HEK293 (cell line): Measurements from ENCODE around the gene CBY1.

Source experiments
- GFI1B ChIP-seq: fragments of 450-650 bp; formaldehyde crosslinking; IDR thresholded peaks from 2 replicates; pipeline ENCODE4 v1.5.1; 2016; ENCODE audit warnings: missing biosample characterization, missing genetic modification characterization
- GLIS1 ChIP-seq: fragments of 450-650 bp; formaldehyde crosslinking; IDR thresholded peaks from 2 replicates; pipeline ENCODE4 v1.5.1; 2016; ENCODE audit warnings: missing biosample characterization, missing genetic modification characterization
- GLIS2 ChIP-seq: fragments of 450-650 bp; formaldehyde crosslinking; IDR thresholded peaks from 2 replicates; pipeline ENCODE4 v1.5.1; 2016; ENCODE audit warnings: missing biosample characterization, missing genetic modification characterization
- KLF9 ChIP-seq: fragments of 450-650 bp; formaldehyde crosslinking; IDR thresholded peaks from 2 replicates; pipeline ENCODE4 v1.5.1; 2016; ENCODE audit warnings: missing biosample characterization, missing genetic modification characterization, low read depth
- SP2 ChIP-seq: fragments of 450-650 bp; formaldehyde crosslinking; IDR thresholded peaks from 2 replicates; pipeline ENCODE4 v1.5.1; 2016; ENCODE audit warnings: missing biosample characterization, missing genetic modification characterization
- WT1 ChIP-seq: fragments of 450-650 bp; formaldehyde crosslinking; IDR thresholded peaks from 2 replicates; pipeline ENCODE4 v1.5.1; 2016; ENCODE audit warnings: missing biosample characterization, missing genetic modification characterization
- ZBTB48 ChIP-seq: fragments of 450-650 bp; formaldehyde crosslinking; IDR thresholded peaks from 2 replicates; pipeline ENCODE4 v1.5.1; 2016; ENCODE audit warnings: missing biosample characterization, missing genetic modification characterization
- ZFP3 ChIP-seq: fragments of 450-650 bp; formaldehyde crosslinking; IDR thresholded peaks from 2 replicates; pipeline ENCODE4 v1.5.1; 2016; ENCODE audit warnings: low read depth, missing biosample characterization, missing genetic modification characterization
- ZFP37 ChIP-seq: fragments of 450-650 bp; formaldehyde crosslinking; IDR thresholded peaks from 2 replicates; pipeline ENCODE4 v1.5.1; 2016; ENCODE audit warnings: missing biosample characterization, missing genetic modification characterization
- ZFP69B ChIP-seq: fragments of 450-650 bp; formaldehyde crosslinking; IDR thresholded peaks from 2 replicates; pipeline ENCODE4 v1.5.1; 2016; ENCODE audit warnings: missing biosample characterization, missing genetic modification characterization
- ZNF133 ChIP-seq: fragments of 450-650 bp; formaldehyde crosslinking; IDR thresholded peaks from 2 replicates; pipeline ENCODE4 v1.5.1; 2016; ENCODE audit warnings: missing biosample characterization, missing genetic modification characterization
- ZNF202 ChIP-seq: fragments of 450-650 bp; formaldehyde crosslinking; IDR thresholded peaks from 2 replicates; pipeline ENCODE4 v1.5.1; 2016; ENCODE audit warnings: missing biosample characterization, missing genetic modification characterization, borderline replicate concordance
- ZNF214 ChIP-seq: fragments of 450-650 bp; formaldehyde crosslinking; IDR thresholded peaks from 2 replicates; pipeline ENCODE4 v1.5.1; 2017; ENCODE audit warnings: missing biosample characterization, mild to moderate bottlenecking, missing genetic modification characterization, borderline replicate concordance
- ZNF239 ChIP-seq: fragments of 450-650 bp; formaldehyde crosslinking; IDR thresholded peaks from 2 replicates; pipeline ENCODE4 v1.5.1; 2016; ENCODE audit warnings: missing biosample characterization, missing genetic modification characterization
- ZNF274 ChIP-seq, 2 experiments: fragments of 200-500 bp in 1 of 2; fragments of 450-650 bp in 1 of 2; sonication (Bioruptor generic) in 1 of 2; formaldehyde crosslinking in 1 of 2; IDR thresholded peaks; 2 replicates each; pipeline versions ENCODE4 v1.5.1 to v1.6.1; 2014 to 2016; ENCODE audit warnings: borderline replicate concordance in 1 of 2, inconsistent platforms in 1 of 2, low read length in 1 of 2, missing biosample characterization in 1 of 2, missing genetic modification characterization in 1 of 2
- ZNF324 ChIP-seq: fragments of 450-650 bp; formaldehyde crosslinking; IDR thresholded peaks from 2 replicates; pipeline ENCODE4 v1.5.1; 2016; ENCODE audit warnings: missing biosample characterization, missing genetic modification characterization
- ZNF350 ChIP-seq: fragments of 450-650 bp; formaldehyde crosslinking; IDR thresholded peaks from 2 replicates; pipeline ENCODE4 v1.5.0; 2017; ENCODE audit warnings: missing biosample characterization, mild to moderate bottlenecking, missing genetic modification characterization
- ZNF433 ChIP-seq: fragments of 450-650 bp; formaldehyde crosslinking; IDR thresholded peaks from 2 replicates; pipeline ENCODE4 v1.5.1; 2016; ENCODE audit warnings: missing biosample characterization, missing genetic modification characterization, low read depth
- ZNF530 ChIP-seq: fragments of 450-650 bp; formaldehyde crosslinking; IDR thresholded peaks from 2 replicates; pipeline ENCODE4 v1.5.1; 2016; ENCODE audit warnings: low read depth, missing biosample characterization, missing genetic modification characterization
- ZNF548 ChIP-seq: fragments of 450-650 bp; formaldehyde crosslinking; IDR thresholded peaks from 2 replicates; pipeline ENCODE4 v1.5.1; 2016; ENCODE audit warnings: missing biosample characterization, missing genetic modification characterization
- ZNF701 ChIP-seq: fragments of 450-650 bp; formaldehyde crosslinking; IDR thresholded peaks from 2 replicates; pipeline ENCODE4 v1.5.1; 2016; ENCODE audit warnings: missing biosample characterization, missing genetic modification characterization
- ZSCAN30 ChIP-seq: fragments of 450-650 bp; IDR thresholded peaks from 2 replicates; pipeline ENCODE4 v1.5.1; 2018; ENCODE audit warnings: missing biosample characterization, mild to moderate bottlenecking, missing genetic modification characterization, moderate library complexity
- TF ChIP-seq, protein P1 (sequence below): fragments of 450-650 bp; formaldehyde crosslinking; IDR thresholded peaks from 2 replicates; pipeline ENCODE4 v1.5.0; 2017; ENCODE audit warnings: missing biosample characterization, missing genetic modification characterization, borderline replicate concordance
- TF ChIP-seq, protein P2 (sequence below): fragments of 450-650 bp; formaldehyde crosslinking; IDR thresholded peaks from 2 replicates; pipeline ENCODE4 v1.5.1; 2016; ENCODE audit warnings: missing biosample characterization, missing genetic modification characterization, low read depth
- TF ChIP-seq, protein P3 (sequence below): fragments of 450-650 bp; formaldehyde crosslinking; IDR thresholded peaks from 2 replicates; pipeline ENCODE4 v1.5.1; 2016; ENCODE audit warnings: missing biosample characterization, missing genetic modification characterization
- TF ChIP-seq, protein P4 (sequence below): fragments of 450-650 bp; formaldehyde crosslinking; IDR thresholded peaks from 2 replicates; pipeline ENCODE4 v1.5.1; 2016; ENCODE audit warnings: missing biosample characterization, missing genetic modification characterization

Gene CBY1

DNA sequence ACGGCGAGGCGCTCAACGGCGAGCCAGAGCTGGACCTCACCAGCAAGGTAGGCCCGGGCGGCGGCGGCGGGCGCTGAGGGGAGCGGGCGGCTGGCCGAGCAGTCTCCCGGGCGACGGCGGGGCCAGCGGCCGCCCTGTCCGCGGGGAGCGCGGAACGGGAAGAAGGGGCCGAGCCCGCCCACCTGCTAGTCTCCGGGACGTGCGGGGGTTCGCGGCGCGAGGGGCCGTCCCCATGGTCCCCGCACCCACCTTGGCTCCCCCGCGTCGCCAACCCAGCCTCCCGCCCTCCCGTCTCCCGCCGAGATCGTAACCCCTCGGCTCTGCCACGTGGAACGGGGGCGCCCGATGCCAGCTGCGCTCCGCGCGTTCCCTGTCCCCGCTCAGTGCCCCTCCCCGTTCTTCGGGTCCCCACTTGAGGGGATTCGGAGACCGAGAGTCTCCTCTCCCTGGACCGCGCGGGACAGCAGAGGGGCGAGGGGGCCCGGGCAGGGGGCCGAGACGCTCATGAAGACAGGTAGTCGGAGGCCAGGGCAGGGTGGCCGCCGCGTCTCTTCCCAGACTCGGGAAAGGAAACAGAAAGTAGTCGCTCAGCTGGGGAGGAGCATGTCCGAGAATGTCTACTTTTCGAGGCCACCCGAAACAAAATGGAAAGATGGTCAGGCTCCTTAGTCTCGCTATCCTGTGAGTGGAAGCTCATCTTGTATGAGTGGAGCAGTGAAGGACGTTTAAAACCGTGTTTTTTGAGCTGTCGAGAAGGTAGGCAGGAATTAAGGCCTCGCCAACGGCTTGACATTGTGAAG lies 49.9 kb downstream of the CBY1 start (continued):
- TF ChIP-seq, protein P1, sequence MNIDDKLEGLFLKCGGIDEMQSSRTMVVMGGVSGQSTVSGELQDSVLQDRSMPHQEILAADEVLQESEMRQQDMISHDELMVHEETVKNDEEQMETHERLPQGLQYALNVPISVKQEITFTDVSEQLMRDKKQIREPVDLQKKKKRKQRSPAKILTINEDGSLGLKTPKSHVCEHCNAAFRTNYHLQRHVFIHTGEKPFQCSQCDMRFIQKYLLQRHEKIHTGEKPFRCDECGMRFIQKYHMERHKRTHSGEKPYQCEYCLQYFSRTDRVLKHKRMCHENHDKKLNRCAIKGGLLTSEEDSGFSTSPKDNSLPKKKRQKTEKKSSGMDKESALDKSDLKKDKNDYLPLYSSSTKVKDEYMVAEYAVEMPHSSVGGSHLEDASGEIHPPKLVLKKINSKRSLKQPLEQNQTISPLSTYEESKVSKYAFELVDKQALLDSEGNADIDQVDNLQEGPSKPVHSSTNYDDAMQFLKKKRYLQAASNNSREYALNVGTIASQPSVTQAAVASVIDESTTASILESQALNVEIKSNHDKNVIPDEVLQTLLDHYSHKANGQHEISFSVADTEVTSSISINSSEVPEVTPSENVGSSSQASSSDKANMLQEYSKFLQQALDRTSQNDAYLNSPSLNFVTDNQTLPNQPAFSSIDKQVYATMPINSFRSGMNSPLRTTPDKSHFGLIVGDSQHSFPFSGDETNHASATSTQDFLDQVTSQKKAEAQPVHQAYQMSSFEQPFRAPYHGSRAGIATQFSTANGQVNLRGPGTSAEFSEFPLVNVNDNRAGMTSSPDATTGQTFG (tag by site-specific recombination) = no peak
- peak; percentile 98 for TF ChIP-seq GLIS2
- no peak for TF ChIP-seq ZNF548 (tag by site-specific recombination)
- no peak for TF ChIP-seq GFI1B
- TF ChIP-seq ZFP69B (tag by site-specific recombination) = no peak
- TF ChIP-seq, protein P2, sequence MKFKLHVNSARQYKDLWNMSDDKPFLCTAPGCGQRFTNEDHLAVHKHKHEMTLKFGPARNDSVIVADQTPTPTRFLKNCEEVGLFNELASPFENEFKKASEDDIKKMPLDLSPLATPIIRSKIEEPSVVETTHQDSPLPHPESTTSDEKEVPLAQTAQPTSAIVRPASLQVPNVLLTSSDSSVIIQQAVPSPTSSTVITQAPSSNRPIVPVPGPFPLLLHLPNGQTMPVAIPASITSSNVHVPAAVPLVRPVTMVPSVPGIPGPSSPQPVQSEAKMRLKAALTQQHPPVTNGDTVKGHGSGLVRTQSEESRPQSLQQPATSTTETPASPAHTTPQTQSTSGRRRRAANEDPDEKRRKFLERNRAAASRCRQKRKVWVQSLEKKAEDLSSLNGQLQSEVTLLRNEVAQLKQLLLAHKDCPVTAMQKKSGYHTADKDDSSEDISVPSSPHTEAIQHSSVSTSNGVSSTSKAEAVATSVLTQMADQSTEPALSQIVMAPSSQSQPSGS (tag by site-specific recombination) = no peak
- no peak for TF ChIP-seq ZNF350 (tag by site-specific recombination)
- TF ChIP-seq ZNF202 = no peak
- no peak for TF ChIP-seq ZFP37 (tag by site-specific recombination)
- TF ChIP-seq ZNF274 (IDR thresholded peaks at IDR 0.05; ENCODE audit: low read length) = no peak
- TF ChIP-seq ZNF274 (tag by site-specific recombination; IDR thresholded peaks at IDR 0.05; ENCODE audit: borderline replicate concordance) = no peak
- TF ChIP-seq SP2 (tag by site-specific recombination) = peak; percentile 49
- no peak for TF ChIP-seq ZNF239 (tag by site-specific recombination)
- TF ChIP-seq ZNF530 (tag by site-specific recombination) = no peak
- TF ChIP-seq, protein P3, sequence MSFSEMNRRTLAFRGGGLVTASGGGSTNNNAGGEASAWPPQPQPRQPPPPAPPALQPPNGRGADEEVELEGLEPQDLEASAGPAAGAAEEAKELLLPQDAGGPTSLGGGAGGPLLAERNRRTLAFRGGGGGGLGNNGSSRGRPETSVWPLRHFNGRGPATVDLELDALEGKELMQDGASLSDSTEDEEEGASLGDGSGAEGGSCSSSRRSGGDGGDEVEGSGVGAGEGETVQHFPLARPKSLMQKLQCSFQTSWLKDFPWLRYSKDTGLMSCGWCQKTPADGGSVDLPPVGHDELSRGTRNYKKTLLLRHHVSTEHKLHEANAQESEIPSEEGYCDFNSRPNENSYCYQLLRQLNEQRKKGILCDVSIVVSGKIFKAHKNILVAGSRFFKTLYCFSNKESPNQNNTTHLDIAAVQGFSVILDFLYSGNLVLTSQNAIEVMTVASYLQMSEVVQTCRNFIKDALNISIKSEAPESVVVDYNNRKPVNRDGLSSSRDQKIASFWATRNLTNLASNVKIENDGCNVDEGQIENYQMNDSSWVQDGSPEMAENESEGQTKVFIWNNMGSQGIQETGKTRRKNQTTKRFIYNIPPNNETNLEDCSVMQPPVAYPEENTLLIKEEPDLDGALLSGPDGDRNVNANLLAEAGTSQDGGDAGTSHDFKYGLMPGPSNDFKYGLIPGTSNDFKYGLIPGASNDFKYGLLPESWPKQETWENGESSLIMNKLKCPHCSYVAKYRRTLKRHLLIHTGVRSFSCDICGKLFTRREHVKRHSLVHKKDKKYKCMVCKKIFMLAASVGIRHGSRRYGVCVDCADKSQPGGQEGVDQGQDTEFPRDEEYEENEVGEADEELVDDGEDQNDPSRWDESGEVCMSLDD (tag by site-specific recombination) = peak; percentile 82
- peak; percentile 67; the same call in 1 of the 2 replicates for TF ChIP-seq ZSCAN30 (tag by site-specific recombination)
- peak; percentile 44; the same call in 1 of the 2 replicates for TF ChIP-seq KLF9 (tag by site-specific recombination)
- TF ChIP-seq, protein P4, sequence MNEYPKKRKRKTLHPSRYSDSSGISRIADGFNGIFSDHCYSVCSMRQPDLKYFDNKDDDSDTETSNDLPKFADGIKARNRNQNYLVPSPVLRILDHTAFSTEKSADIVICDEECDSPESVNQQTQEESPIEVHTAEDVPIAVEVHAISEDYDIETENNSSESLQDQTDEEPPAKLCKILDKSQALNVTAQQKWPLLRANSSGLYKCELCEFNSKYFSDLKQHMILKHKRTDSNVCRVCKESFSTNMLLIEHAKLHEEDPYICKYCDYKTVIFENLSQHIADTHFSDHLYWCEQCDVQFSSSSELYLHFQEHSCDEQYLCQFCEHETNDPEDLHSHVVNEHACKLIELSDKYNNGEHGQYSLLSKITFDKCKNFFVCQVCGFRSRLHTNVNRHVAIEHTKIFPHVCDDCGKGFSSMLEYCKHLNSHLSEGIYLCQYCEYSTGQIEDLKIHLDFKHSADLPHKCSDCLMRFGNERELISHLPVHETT = no peak
- TF ChIP-seq ZNF433 (tag by site-specific recombination) = no peak
- TF ChIP-seq ZBTB48 (tag by site-specific recombination) = peak; percentile 67; the same call in 1 of the 2 replicates
- TF ChIP-seq ZFP3 = no peak
- TF ChIP-seq ZNF214 (tag by site-specific recombination) = no peak
- TF ChIP-seq ZNF701 (tag by site-specific recombination) = no peak
- TF ChIP-seq WT1 (tag by site-specific recombination) = no peak
- TF ChIP-seq ZNF133 (tag by site-specific recombination) = no peak
- no peak for TF ChIP-seq ZNF324 (tag by site-specific recombination)
- TF ChIP-seq GLIS1 (tag by site-specific recombination) = peak; percentile 95
- TF ChIP-seq, all 188 proteins: peak for 29
